Amygdala (tissue), 56 donors: Measurements from ENCODE around the gene IMMP2L.
"Not testable (repeated sequence)": the region's sequence is repeated elsewhere in the genome, so short reads cannot be mapped to it uniquely, and the experiment has no call there.

Source experiments
- DNase-seq, 56 donors: peaks; one replicate each; lab custom pipeline; 2025; lab: John Stamatoyannopoulos, UW

The IMMP2L gene

GRCh38 chr7:110750931-110751605 lies 811.2 kb downstream of the IMMP2L start:
- no peak for DNase-seq

GRCh38 chr7:110733221-110733620 lies 829.1 kb downstream of the IMMP2L start:
- no peak for DNase-seq

DNA sequence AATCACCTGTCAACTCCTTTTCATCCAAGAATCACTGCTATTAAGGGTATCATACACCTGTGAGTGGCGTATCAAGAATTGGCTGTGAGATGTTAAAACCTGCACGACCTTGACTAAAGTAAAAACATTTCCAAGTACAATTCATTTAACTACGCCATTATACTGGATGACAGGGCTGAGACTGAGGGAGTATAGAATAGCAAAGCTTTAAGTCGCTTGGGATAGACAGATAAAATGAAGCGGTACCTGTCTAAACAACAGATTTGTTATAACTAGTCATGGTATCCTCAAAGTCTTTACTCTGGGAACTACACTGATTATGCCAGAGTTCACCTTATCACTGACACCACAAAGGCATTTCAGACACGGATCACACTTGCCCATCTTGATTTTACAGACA lies 837.5 kb downstream of the IMMP2L start:
- DNase-seq = no peak

DNA sequence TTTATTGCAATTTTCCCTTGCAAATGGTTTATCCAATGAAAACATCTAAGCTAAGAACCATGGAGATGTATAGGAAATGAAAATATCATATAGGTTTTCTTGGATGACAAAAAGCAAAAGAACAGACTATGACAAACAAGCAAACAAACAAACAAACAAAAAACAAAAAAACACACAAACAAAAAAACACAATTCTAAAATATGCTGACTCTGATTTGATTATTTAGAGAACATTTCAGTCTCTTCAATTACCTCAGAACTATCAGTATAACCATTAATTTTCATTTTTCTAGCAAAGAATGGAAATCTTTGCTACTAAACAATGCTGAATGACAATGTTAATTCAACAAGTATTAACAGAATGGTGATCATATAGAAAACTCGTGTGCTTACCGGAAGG lies 840.9 kb downstream of the IMMP2L start:
- no peak for DNase-seq

DNA sequence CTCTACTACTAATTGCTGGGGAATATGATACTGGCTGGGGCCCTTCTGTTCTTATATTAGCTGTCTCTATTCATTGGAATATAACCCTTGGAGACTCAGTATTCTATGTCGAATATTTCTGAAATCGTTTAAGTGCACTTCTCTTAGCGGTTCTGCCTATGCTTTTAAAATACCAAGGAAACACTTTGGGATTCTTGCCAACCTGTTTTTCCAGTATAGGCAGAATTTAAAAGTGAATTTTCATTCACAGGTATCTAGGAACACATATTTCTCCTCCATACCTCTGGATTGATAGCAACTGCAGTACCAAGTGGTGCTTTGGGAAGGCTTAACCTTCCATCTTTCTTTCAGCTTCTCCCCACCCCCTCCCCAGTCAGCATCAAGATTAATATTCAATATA lies 841.7 kb downstream of the IMMP2L start:
- DNase-seq = no peak

- no peak for DNase-seq
Measured at GRCh38 chr7:110719741-110720140, 842.6 kb downstream of the IMMP2L start.

- DNase-seq = no peak
Measured at GRCh38 chr7:110718503-110719205, 843.6 kb downstream of the IMMP2L start.

- no peak for DNase-seq
Measured at GRCh38 chr7:110704225-110704624, 858.1 kb downstream of the IMMP2L start.

- no peak for DNase-seq
Measured at GRCh38 chr7:110698576-110698975, 863.7 kb downstream of the IMMP2L start.

DNA sequence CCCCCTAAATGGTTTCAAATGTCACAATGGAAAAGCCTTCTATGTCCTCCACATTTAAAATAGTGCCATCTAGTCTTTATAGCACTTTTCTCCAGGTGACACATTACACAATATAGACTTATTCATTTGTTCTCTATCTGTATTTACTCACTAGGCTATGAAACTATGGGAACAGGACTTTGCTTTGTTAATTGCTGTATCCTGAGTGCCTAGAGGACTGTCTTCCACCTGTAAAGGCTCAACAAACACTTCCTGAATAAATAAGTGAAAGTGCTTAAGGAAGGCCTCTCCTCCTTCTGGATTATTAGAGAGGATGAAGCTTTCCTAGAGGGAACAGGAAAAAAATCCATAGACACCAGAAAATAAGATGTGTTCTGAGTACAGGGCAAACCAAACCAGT lies 868.9 kb downstream of the IMMP2L start:
- DNase-seq = no peak

- no peak for DNase-seq
Measured at GRCh38 chr7:110688908-110689307, 873.4 kb downstream of the IMMP2L start.

DNA sequence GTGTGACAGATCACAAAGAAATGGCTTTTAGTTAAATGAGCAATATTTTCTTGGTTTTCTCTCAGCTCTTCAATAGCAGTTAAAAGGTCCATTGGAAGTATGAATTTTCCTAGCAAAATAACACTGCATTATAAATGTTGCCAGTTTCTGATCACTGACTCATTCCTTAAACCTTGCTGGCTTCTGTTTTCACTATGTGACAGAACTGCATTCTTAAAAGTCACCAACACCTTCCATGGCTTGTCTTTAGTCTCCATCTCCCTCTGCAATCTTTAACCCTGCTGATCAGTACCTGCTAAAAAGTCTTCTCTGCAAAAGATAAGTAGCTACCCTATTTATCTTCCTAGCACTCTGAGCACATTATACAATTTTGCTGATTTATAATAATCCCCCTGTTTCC lies 876.4 kb downstream of the IMMP2L start:
- DNase-seq = no peak

- no peak for DNase-seq
Measured at GRCh38 chr7:110681941-110682340, 880.4 kb downstream of the IMMP2L start.

- no peak for DNase-seq
Measured at GRCh38 chr7:110677405-110677804, 884.9 kb downstream of the IMMP2L start.

DNA sequence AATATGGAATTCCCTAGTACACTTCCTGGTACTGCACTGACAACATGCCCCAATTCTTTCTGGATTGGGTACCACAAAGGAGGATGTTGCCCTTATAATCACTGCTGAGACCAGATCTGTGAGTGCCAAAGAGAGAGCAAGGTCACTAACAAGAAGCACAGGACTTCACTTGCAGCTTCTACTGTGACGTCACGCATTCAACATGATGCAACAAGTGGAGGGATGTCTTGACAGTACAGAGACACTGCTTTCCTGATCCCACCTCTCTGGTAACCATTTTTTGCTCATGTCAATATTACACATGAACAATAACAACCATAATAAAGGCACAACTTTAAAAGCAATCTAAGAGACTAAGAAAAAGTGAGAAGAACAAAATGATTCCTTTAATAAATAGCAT lies 885.5 kb downstream of the IMMP2L start:
- DNase-seq = no peak

- DNase-seq = no peak
Measured at GRCh38 chr7:110675383-110676103, 886.7 kb downstream of the IMMP2L start.

- no peak for DNase-seq
Measured at GRCh38 chr7:110673148-110673547, 889.1 kb downstream of the IMMP2L start.

- no peak for DNase-seq
Measured at GRCh38 chr7:110669410-110669809, 892.9 kb downstream of the IMMP2L start.

- no peak for DNase-seq
Measured at GRCh38 chr7:110664803-110665202, 897.5 kb downstream of the IMMP2L start.

DNA sequence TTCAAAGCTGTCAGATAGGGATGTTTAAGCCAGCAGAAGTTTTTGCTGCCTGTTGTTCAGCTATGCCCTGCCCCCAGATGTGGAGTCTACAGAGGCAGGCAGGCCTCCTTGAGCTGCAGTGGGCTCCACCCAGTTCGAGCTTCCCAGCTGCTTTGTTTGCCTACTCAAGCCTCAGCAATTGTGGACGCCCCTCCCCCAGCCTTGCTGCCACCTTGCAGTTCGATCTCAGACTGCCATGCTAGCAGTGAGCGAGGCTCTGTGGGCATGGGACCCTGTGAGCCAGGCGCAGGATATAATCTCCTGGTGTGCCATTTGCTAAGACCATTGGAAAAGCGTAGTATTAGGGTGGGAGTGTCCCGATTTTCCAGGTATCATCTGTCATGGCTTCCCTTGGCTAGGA lies 901.7 kb downstream of the IMMP2L start:
- DNase-seq = not testable (repeated sequence)

GRCh38 chr7:110650328-110650727 lies 912.0 kb downstream of the IMMP2L start:
- DNase-seq = no peak

DNA sequence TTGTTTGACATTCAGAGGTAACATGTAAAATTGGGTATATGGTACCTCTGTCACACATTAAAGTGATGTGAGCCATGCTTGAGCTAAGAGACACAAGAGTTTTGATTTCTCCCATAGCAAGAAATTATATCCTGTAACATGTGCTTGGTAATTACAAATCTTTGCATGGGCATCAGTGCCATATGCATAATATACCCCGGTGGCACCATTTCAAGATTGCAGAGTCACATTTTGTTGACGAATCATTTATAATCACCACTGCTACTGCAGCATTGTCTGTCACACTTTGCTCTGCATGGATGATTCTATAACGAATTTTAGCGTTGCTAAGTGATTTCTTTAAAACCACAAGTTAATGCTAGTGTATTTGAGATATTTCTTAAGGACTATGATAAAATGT lies 915.0 kb downstream of the IMMP2L start:
- DNase-seq = no peak
